Measurements from ENCODE around the gene USP2.
A peak's percentile ranks its signal among the peaks of the same experiment; 100 is the strongest.

The USP2 gene

GRCh38 chr11:119342023-119342300 is 39.5 kb downstream of the USP2 start:
- no peak for DNase-seq (ENCODE audit: low read depth)

GRCh38 chr11:119341222-119342022 is 40.1 kb downstream of the USP2 start:
- no peak for DNase-seq (ENCODE audit: low read depth)
- TF ChIP-seq CTCF (IDR thresholded peaks at IDR 0.05; ENCODE audit: insufficient read depth, low read depth, low read length, missing control alignments): no peak
- H3K4me3 ChIP-seq (ENCODE audit: low read length): no peak overlapping the region

More at GRCh38 chr11:119342023-119342300, 39.5 kb downstream of the USP2 start:
- no peak overlapping the region for H3K4me3 ChIP-seq (ENCODE audit: low read length)
- no peak for TF ChIP-seq CTCF (IDR thresholded peaks at IDR 0.05; ENCODE audit: insufficient read depth, low read depth, low read length, missing control alignments)

- no peak for TF ChIP-seq CTCF (IDR thresholded peaks at IDR 0.05; ENCODE audit: insufficient read depth, low read depth, low read length, missing control alignments)
- H3K4me3 ChIP-seq (ENCODE audit: low read length): peak within 1 kb of the TSS; percentile 3
- DNase-seq (ENCODE audit: low read depth): no peak
Observed at GRCh38 chr11:119340335-119341221, 40.9 kb downstream of the USP2 start, which contains the start of gene C1QTNF5. C1QTNF5 (minus strand) TSS chr11:119340883; CDS start chr11:119340397, 486 bp downstream.

DNA sequence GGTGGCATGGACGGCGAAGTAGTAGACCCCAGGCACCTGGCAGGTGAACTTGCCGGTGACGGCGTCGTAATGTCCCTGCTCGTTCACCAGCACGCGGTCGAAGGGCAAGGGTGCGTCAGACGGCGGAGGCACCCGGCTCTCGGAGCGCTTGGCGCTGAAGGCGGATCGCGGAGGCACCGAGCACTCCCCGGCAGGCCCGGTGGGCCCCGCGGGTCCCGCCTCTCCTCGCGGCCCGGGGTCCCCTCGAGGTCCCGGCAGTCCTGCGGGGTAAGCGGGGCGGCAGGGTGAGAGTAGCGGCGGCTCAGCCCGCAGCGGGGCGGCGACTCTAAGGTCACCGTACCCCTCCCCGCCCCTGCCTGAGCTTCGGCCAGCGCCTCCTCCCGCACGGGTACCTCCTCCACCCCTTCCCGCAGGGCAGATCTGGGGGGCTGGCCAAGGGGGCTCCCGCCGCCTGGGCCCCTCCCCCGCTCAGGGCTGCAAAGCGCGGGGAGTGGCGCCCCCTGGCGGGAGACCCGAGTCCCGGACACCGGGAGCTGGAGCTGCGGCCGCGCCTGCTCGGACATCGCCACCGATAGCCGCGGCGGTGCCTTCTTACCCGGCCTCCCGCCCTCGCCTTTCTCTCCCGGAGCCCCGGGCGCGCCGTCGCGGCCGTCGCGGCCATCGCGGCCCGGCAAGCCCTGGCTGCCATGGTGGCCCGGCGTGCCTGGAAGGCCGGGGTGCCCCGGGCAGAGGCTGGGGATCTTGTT is 41.7 kb downstream of the USP2 start:
- peak; percentile 40 for TF ChIP-seq CTCF (IDR thresholded peaks at IDR 0.05; ENCODE audit: insufficient read depth, low read depth, low read length, missing control alignments)
- peak; percentile 29 for DNase-seq (ENCODE audit: low read depth)

GRCh38 chr11:119338965-119339588 is 42.4 kb downstream of the USP2 start:
- no peak overlapping the region for H3K4me3 ChIP-seq (ENCODE audit: low read length)
- no peak for TF ChIP-seq CTCF (IDR thresholded peaks at IDR 0.05; ENCODE audit: insufficient read depth, low read depth, low read length, missing control alignments)
- no peak for DNase-seq (ENCODE audit: low read depth)

More for the DNA sequence above, 41.7 kb downstream of the USP2 start:
- peak overlapping the region; percentile 3 for H3K4me3 ChIP-seq (ENCODE audit: low read length)

- DNase-seq (ENCODE audit: low read depth): peak; percentile 64
- peak; percentile 84 for TF ChIP-seq CTCF (IDR thresholded peaks at IDR 0.05; ENCODE audit: insufficient read depth, low read depth, low read length, missing control alignments)
- no peak overlapping the region for H3K4me3 ChIP-seq (ENCODE audit: low read length)
Observed at GRCh38 chr11:119338318-119338890, 43.1 kb downstream of the USP2 start.
